Stimulated activated naive CD8-positive, alpha-beta T cell treated with anti-CD3 and anti-CD28 coated beads, Interleukin-15, amount 100 ng/mL, for 72 hours (primary cell): Measurements from ENCODE around the gene HBS1L.
A peak's percentile ranks its signal among the peaks of the same experiment; 100 is the strongest.

Experiments used
- ATAC-seq: fragments of 150-1000 bp; cut with Tn5 transposase; 2 replicates; pipeline ENCODE4 v1.10.0; 2021; ENCODE audit warnings: mild to moderate bottlenecking, moderate library complexity
- DNase-seq, 2 donors: peaks; one replicate each; pipeline ENCODE4 v3.0.0; 2021 to 2022
- H3K27ac Mint-ChIP-seq, 2 donors: one replicate each; pipeline ENCODE4 v1.8.0; 2022; ENCODE audit warnings: mild to moderate bottlenecking in 2 of 2, mixed read lengths in 2 of 2, moderate library complexity in 2 of 2
- H3K27me3 Mint-ChIP-seq: one replicate; pipeline ENCODE4 v1.8.0; 2022; ENCODE audit warnings: mixed read lengths
- H3K4me1 Mint-ChIP-seq: one replicate; pipeline ENCODE4 v1.8.0; 2022; ENCODE audit warnings: mild to moderate bottlenecking, mixed read lengths
- H3K4me3 Mint-ChIP-seq, 2 donors: one replicate each; pipeline ENCODE4 v1.8.0; 2022; ENCODE audit warnings: mild to moderate bottlenecking in 2 of 2, mixed read lengths in 2 of 2, moderate library complexity in 1 of 2
- H3K9me3 Mint-ChIP-seq, 2 donors: one replicate each; pipeline ENCODE4 v1.8.0; 2022; ENCODE audit warnings: mixed read lengths in 2 of 2

The HBS1L gene

DNA sequence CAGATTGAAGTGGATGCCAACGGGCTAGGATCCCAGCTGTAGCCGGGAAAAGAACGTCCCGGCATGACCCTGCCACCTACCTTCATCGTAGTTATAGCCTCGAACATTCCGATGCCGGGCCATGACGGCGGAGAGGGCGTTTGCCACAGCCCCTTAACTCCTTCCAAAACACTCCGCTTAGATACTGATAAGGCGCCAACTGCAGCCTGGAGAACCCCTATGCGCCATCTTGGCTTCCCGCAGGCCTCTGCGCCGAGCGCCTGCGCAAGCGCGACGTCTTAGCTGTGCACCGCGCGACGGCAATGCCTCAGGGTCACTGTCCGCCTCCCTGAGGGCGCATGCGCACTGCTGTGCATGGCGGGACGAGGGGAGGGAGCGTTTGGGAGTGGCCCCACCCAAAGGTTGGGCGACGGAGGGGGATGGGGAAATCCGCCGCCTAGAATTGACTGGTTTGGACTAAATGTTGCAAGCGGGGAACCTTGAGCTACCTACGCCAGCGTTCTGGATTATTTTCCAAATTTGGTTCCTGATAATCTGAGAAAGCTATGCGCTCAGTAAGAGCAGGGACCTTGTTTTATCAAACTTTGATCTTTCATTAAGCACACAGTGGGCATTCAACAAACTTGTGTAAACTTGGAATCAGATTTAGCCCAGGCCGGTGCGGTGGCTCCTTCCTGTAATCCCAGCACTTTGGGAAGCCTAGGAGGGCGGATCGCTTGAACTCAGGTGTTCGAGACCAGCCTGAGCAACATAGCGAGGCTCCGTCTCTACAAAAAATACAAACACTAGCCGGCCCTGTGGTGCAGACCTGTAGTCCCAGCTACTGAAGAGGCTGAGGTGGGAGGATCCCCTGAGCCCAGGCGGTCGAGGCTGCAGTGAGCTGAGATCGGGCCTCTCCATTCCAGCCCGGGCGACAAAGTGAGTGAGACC, at the start of gene HBS1L:
HBS1L (minus strand) TSS at position 254 of the 930 bp plus-strand sequence; CDS start at position 123, 131 bp downstream.
- DNase-seq (peak; percentile 97 to 99), ATAC-seq (peak; percentile 98)
- Mint-ChIP-seq H3K4me3 (peak within 1 kb of the TSS; percentile 95 to 97), H3K27me3 (no peaks in the 10 kb centered on the region), H3K4me1 (peaks cover 37% of the 10 kb centered on the region), H3K27ac (peak within 1 kb of the TSS; percentile 97 to 100), H3K9me3 (no peaks in the 10 kb centered on the region)

DNA sequence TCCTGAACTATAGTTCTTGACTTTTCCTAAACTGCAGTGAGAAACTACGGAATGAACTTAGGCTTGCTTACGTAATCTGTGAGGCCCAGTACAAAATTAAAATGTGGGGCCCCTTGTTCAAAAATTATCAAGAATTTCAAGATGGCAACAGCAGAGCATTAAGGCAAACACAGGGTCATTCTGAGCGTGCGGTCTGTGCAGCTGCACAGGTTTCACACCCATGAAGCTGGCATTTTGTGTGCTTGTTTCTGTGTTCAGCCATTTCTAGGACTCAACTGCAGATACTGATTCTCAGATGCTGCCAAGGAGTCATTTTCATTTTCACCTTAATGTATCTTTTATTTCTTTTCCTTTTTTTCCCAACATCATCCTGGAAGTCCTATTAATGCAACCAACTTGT, 49.6 kb upstream of the HBS1L start:
- ATAC-seq (no peak), DNase-seq (no peak)
- peak overlapping the region in 1 of 2 donors; percentile 44 for H3K4me3 Mint-ChIP-seq
- peaks cover 4 to 11% of the 10 kb centered on the region in 2 donors for H3K9me3 Mint-ChIP-seq
- H3K27ac Mint-ChIP-seq, result peak overlapping the region; percentile 46 to 86
- H3K27me3 Mint-ChIP-seq, result no peaks in the 10 kb centered on the region
- H3K4me1 Mint-ChIP-seq, result peaks cover 70% of the 10 kb centered on the region

- peaks cover 76% of the 10 kb centered on the region for H3K4me1 Mint-ChIP-seq
- H3K4me3 Mint-ChIP-seq, result peak overlapping the region; percentile 71 to 76
- H3K27me3 Mint-ChIP-seq, result no peaks in the 10 kb centered on the region
- peak overlapping the region in 1 of 2 donors; percentile 92 for H3K27ac Mint-ChIP-seq
- DNase-seq (no peak), ATAC-seq (no peak)
- peaks cover 4 to 11% of the 10 kb centered on the region in 2 donors for H3K9me3 Mint-ChIP-seq
These were observed 47.6 kb upstream of the HBS1L start for GRCh38 chr6:135102191-135102590.

DNA sequence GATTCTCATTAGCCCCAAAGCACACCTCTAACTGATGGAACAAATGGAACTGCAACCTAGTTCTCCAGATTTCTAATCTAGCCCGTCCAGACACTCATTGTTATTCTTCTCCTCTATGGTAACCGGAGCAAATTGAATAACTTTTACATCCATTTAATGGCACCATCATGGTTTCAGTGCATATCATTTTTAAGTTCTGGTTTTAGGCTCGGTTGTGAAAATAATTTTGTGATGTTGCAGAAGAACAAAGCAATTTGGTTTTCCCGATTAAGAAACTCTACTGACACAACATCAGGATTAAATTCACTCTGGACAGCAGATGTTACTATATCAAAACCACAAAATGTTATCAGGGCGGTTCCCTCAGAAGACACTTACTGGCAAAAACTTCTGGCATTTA, 42.5 kb upstream of the HBS1L start:
- Mint-ChIP-seq H3K4me1 (peaks cover 74% of the 10 kb centered on the region), H3K4me3 (no peak overlapping the region), H3K27me3 (no peaks in the 10 kb centered on the region), H3K9me3 (peaks cover 0 to 6% of the 10 kb centered on the region in 2 donors), H3K27ac (no peak overlapping the region)
- ATAC-seq, result no peak
- no peak for DNase-seq

DNA sequence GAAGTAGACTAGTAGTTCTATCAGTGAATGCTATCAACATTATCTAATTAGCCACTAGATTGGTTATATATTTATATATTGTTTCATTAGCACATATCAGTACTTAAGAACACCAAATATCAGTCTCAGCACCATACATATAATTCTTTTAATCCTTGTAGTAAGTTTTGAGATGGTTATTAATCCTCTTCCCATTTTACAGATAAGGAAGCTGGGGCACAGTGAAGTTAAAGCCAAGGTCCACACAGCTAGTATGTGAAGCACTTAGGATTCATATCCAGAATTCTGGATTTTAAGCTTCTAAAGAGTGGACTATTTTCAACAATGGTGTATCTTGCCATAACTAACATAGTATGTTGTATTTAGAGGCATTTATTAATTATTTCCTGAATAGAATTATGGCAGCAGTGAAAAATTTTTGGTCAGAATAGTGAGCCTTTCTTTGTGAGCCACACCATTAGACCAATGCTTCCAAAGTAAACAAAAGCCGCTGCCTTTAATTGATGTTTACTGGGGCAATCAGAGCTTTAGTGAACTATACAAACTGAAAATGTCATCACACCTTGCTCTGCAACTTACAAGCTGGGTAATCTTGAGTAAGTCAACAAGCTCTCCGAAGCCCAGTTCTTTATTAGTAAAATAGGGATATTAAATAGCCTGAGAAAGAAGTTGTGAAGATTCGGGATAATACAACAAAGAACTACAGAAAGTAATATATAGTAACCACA, 41.9 kb upstream of the HBS1L start:
- Mint-ChIP-seq H3K4me1 (peaks cover 74% of the 10 kb centered on the region), H3K9me3 (peaks cover 0 to 6% of the 10 kb centered on the region in 2 donors), H3K27me3 (no peaks in the 10 kb centered on the region), H3K27ac (no peak overlapping the region), H3K4me3 (no peak overlapping the region)
- DNase-seq (no peak), ATAC-seq (no peak)

GRCh38 chr6:135095716-135096115, 41.1 kb upstream of the HBS1L start:
- Mint-ChIP-seq H3K4me1 (peaks cover 74% of the 10 kb centered on the region), H3K9me3 (peaks cover 0 to 6% of the 10 kb centered on the region in 2 donors), H3K4me3 (peak overlapping the region in 1 of 2 donors; percentile 39)

DNA sequence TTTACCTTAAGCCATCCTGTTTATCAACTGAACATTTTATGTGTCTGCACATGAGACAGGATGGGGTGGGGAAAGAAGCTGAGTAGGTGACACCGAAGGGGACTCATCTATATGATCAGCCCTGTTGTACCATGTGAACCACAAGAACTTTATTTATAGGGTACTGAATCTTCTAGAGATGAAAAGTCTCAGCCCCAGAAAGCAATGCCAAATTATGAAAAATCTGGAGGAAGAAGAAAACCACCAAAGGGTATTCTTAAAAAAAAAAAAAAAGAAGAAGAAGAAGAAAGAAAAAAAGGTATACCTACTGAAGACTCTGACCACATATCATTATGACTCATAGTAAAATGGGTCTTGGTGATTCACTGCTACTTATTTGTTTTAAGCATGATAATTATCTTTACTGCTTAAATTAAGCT, 39.8 kb upstream of the HBS1L start:
- H3K27me3 Mint-ChIP-seq, result no peaks in the 10 kb centered on the region
- peak overlapping the region; percentile 90 to 93 for H3K27ac Mint-ChIP-seq
- peaks cover 74% of the 10 kb centered on the region for H3K4me1 Mint-ChIP-seq
- peaks cover 0 to 6% of the 10 kb centered on the region in 2 donors for H3K9me3 Mint-ChIP-seq
- H3K4me3 Mint-ChIP-seq, result peak overlapping the region; percentile 48 to 62
- DNase-seq (peak; percentile 45 to 55), ATAC-seq (peak; percentile 96)

More at GRCh38 chr6:135095716-135096115, 41.1 kb upstream of the HBS1L start:
- DNase-seq (no peak), ATAC-seq (no peak)
- H3K27ac Mint-ChIP-seq, result peak overlapping the region in 1 of 2 donors; percentile 76
- no peaks in the 10 kb centered on the region for H3K27me3 Mint-ChIP-seq

- Mint-ChIP-seq H3K4me1 (peaks cover 75% of the 10 kb centered on the region), H3K9me3 (peaks cover under 1 to 6% of the 10 kb centered on the region in 2 donors), H3K4me3 (no peak overlapping the region), H3K27ac (no peak overlapping the region), H3K27me3 (no peaks in the 10 kb centered on the region)
- DNase-seq, result no peak
- no peak for ATAC-seq
These were observed 39.0 kb upstream of the HBS1L start for GRCh38 chr6:135093578-135093977.

- Mint-ChIP-seq H3K9me3 (peaks cover 6% of the 10 kb centered on the region in 2 donors), H3K27ac (peak overlapping the region in 1 of 2 donors; percentile 79), H3K4me3 (peak overlapping the region in 1 of 2 donors; percentile 16), H3K4me1 (peaks cover 84% of the 10 kb centered on the region), H3K27me3 (no peaks in the 10 kb centered on the region)
- ATAC-seq (no peak), DNase-seq (no peak)
These were observed 38.1 kb upstream of the HBS1L start for GRCh38 chr6:135092724-135093123.

DNA sequence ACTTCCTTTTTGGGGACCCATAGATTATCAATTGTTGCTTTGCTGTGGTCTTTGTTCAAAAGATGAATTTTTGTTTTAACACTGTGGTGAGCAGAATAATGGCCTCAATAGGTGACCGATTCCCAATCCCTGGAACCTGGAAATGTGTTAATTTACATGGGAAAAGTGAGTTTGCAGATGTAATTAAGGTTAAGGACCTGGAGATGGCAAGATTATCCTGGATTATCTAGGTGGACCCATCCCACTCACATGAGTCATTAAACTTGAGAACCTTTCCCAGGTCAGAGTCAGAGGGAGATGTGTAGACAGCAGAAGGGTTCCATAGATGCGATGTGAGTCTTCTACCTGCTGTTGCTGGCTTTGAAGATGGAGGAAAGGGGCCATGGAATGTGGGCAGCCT, 36.2 kb upstream of the HBS1L start:
- Mint-ChIP-seq H3K9me3 (peaks cover 6% of the 10 kb centered on the region in 2 donors), H3K4me3 (peak overlapping the region; percentile 62 to 78), H3K27ac (peak overlapping the region; percentile 93), H3K4me1 (peaks cover 97% of the 10 kb centered on the region), H3K27me3 (no peaks in the 10 kb centered on the region)
- DNase-seq (no peak), ATAC-seq (no peak)

DNA sequence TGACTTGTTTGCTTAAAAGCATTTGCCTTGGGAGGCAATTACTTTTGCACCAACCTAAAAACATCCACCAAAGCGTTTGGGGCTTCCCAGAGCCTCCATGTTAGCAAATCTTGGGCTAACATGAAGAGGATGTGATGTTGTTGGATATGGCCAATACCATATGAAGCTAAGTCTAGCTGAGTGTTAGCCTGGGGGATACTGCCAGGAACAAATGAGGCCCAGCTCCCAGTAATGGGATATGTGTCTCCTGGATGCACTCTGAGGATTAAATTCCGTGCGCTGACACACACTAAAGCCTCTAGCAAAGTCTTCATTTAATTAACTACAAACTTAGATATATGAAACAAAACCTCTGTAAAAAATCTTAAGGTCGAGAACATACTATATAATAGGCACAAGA, 35.3 kb upstream of the HBS1L start:
- peak overlapping the region; percentile 22 to 78 for H3K4me3 Mint-ChIP-seq
- ATAC-seq (no peak), DNase-seq (peak in 1 of 2 donors; percentile 16)
- H3K4me1 Mint-ChIP-seq, result peaks cover 97% of the 10 kb centered on the region
- peak overlapping the region; percentile 93 for H3K27ac Mint-ChIP-seq
- peaks cover 6% of the 10 kb centered on the region in 2 donors for H3K9me3 Mint-ChIP-seq
- H3K27me3 Mint-ChIP-seq, result no peaks in the 10 kb centered on the region

DNA sequence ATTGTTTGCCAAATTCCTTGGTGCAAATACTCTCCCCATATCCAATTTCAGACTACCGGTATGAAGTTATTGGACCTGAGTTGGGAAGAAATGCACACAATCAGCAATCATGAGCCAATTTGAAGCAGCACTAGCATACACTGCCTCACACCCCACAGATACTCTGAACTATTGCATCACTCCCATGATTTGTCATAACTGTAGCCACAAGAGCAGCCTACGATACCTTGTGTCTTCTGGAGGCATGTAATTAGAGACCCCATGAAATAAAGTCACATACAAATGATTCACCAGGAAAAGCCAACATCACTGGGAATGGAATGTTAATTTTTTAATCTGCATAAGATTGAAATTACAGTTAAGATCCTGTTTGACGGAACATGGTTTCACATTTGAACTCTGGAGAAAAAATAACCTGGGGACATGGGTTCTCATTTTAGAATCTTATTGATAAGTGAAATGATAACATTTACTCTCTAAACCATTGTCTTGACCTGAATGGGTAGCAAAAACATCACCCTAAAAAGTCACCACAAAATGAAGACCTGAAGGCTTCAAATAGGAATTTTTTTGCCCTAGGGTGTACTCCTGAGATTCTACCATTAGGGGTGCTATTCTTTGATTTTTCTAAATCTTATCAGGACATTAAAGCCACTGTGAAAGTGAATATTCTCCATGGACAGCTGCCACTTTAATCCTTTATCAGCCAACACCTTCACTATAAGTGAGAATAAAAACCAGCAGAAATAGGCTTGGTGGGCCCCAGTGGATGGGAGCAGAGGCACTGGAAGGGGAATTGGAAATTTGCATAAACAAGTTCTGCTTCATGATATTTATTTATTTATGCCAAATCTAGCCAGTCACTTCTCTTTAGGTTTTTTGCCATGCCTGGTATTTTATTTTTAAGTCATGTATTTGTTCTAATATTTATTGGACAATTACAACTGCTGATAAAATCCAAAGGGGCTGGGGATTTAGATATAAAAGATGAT, 34.5 kb upstream of the HBS1L start:
- Mint-ChIP-seq H3K4me1 (peaks cover 97% of the 10 kb centered on the region), H3K27ac (peak overlapping the region; percentile 93)
- peak; percentile 61 to 71 for DNase-seq

DNA sequence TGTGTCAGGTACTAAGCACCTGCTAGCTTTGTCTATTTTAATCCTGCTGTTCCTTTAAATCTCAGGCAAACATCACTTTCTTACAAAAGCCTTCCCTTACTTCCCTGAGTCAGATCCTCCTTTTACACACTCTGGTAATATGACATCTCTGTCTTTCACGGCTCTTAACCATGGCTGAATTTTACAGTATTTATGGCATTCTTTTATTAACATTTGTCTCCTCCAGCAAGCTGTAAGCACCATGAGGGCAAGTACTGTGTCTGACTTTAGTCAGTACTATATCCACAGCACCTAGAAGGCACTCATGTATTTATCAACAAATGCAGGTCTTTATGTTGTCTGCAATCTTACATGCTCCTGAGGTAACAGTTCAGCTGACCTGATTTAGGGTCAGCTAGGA, 33.7 kb upstream of the HBS1L start:
- Mint-ChIP-seq H3K4me1 (peaks cover 91% of the 10 kb centered on the region), H3K27me3 (no peaks in the 10 kb centered on the region), H3K27ac (peak overlapping the region; percentile 93), H3K4me3 (peak overlapping the region; percentile 61 to 78), H3K9me3 (peaks cover 6% of the 10 kb centered on the region in 2 donors)
- ATAC-seq (peak; percentile 13), DNase-seq (no peak)

More for the DNA sequence above, 34.5 kb upstream of the HBS1L start:
- peak overlapping the region; percentile 38 to 78 for H3K4me3 Mint-ChIP-seq
- peaks cover 6% of the 10 kb centered on the region in 2 donors for H3K9me3 Mint-ChIP-seq
- peak; percentile 91 for ATAC-seq
- H3K27me3 Mint-ChIP-seq, result no peaks in the 10 kb centered on the region

- DNase-seq, result peak; percentile 52 to 56
- H3K27me3 Mint-ChIP-seq, result no peaks in the 10 kb centered on the region
- H3K4me3 Mint-ChIP-seq, result peak overlapping the region; percentile 61 to 78
- peaks cover 86% of the 10 kb centered on the region for H3K4me1 Mint-ChIP-seq
- H3K27ac Mint-ChIP-seq, result peak overlapping the region; percentile 93
- H3K9me3 Mint-ChIP-seq, result peaks cover 5 to 6% of the 10 kb centered on the region in 2 donors
- ATAC-seq, result peak; percentile 62
These were observed 33.2 kb upstream of the HBS1L start for GRCh38 chr6:135087803-135088202.
